ENCODE measurements around the gene NDRG4. TPM values are rescaled to one million over a fixed set of nuclear protein-coding genes. Genes with fewer than 3 reads are reported as not detected.

Gene NDRG4
- total RNA-seq, 1 donor from 2014 or later = 8.7 TPM

- H3K4me3 Mint-ChIP-seq (ENCODE audit: unreplicated experiment) = peak overlapping the region; percentile 52
- H3K27me3 Mint-ChIP-seq (ENCODE audit: low read depth) = peaks cover 2% of the 10 kb centered on the region
Observed at GRCh38 chr16:58495521-58496331, 4.2 kb upstream of the NDRG4 start.

GRCh38 chr16:58497468-58497867 lies 2.5 kb upstream of the NDRG4 start:
- Mint-ChIP-seq H3K9me3 (ENCODE audit: low read depth) (no peaks in the 10 kb centered on the region), H3K4me1 (ENCODE audit: low read depth) (peaks cover 27% of the 10 kb centered on the region)
- no peak for DNase-seq (ENCODE audit: low spot score)

More at GRCh38 chr16:58495521-58496331, 4.2 kb upstream of the NDRG4 start:
- no peak for TF ChIP-seq CTCF (IDR thresholded peaks at IDR 0.05)
- Mint-ChIP-seq H3K4me1 (ENCODE audit: low read depth) (peaks cover 20% of the 10 kb centered on the region), H3K9me3 (ENCODE audit: low read depth) (no peaks in the 10 kb centered on the region), H3K27ac (ENCODE audit: unreplicated experiment) (peak overlapping the region; percentile 90), H3K36me3 (ENCODE audit: low read depth) (no peaks in the 10 kb centered on the region)
- peak; percentile 75 for DNase-seq (ENCODE audit: low spot score)

GRCh38 chr16:58497935-58498334 lies 2.0 kb upstream of the NDRG4 start:
- Mint-ChIP-seq H3K9me3 (ENCODE audit: low read depth) (no peaks in the 10 kb centered on the region), H3K36me3 (ENCODE audit: low read depth) (no peaks in the 10 kb centered on the region), H3K27ac (ENCODE audit: unreplicated experiment) (no peak overlapping the region), H3K27me3 (ENCODE audit: low read depth) (peaks cover 2% of the 10 kb centered on the region), H3K4me1 (ENCODE audit: low read depth) (peaks cover 27% of the 10 kb centered on the region), H3K4me3 (ENCODE audit: unreplicated experiment) (no peak overlapping the region)
- peak; percentile 57 for DNase-seq (ENCODE audit: low spot score)
- no peak for TF ChIP-seq CTCF (IDR thresholded peaks at IDR 0.05)

More at GRCh38 chr16:58497468-58497867, 2.5 kb upstream of the NDRG4 start:
- H3K27ac Mint-ChIP-seq (ENCODE audit: unreplicated experiment) = no peak overlapping the region
- H3K27me3 Mint-ChIP-seq (ENCODE audit: low read depth) = peaks cover 2% of the 10 kb centered on the region
- no peak for TF ChIP-seq CTCF (IDR thresholded peaks at IDR 0.05)
- no peaks in the 10 kb centered on the region for H3K36me3 Mint-ChIP-seq (ENCODE audit: low read depth)
- H3K4me3 Mint-ChIP-seq (ENCODE audit: unreplicated experiment) = no peak overlapping the region

- H3K36me3 Mint-ChIP-seq (ENCODE audit: low read depth) = no peaks in the 10 kb centered on the region
- peak; percentile 81 for DNase-seq (ENCODE audit: low spot score)
- no peak overlapping the region for H3K4me3 Mint-ChIP-seq (ENCODE audit: unreplicated experiment)
- H3K9me3 Mint-ChIP-seq (ENCODE audit: low read depth) = no peaks in the 10 kb centered on the region
- no peak overlapping the region for H3K27ac Mint-ChIP-seq (ENCODE audit: unreplicated experiment)
- no peak for TF ChIP-seq CTCF (IDR thresholded peaks at IDR 0.05)
- H3K4me1 Mint-ChIP-seq (ENCODE audit: low read depth) = peaks cover 27% of the 10 kb centered on the region
- no peaks in the 10 kb centered on the region for H3K27me3 Mint-ChIP-seq (ENCODE audit: low read depth)
Observed at GRCh38 chr16:58498341-58499091, 1.4 kb upstream of the NDRG4 start.

- Mint-ChIP-seq H3K27me3 (ENCODE audit: low read depth) (no peaks in the 10 kb centered on the region), H3K27ac (ENCODE audit: unreplicated experiment) (no peak overlapping the region), H3K9me3 (ENCODE audit: low read depth) (no peaks in the 10 kb centered on the region), H3K4me3 (ENCODE audit: unreplicated experiment) (no peak overlapping the region), H3K4me1 (ENCODE audit: low read depth) (peaks cover 27% of the 10 kb centered on the region), H3K36me3 (ENCODE audit: low read depth) (no peaks in the 10 kb centered on the region)
- peak; percentile 79 for DNase-seq (ENCODE audit: low spot score)
- no peak for TF ChIP-seq CTCF (IDR thresholded peaks at IDR 0.05)
Observed at GRCh38 chr16:58499092-58499511, 841 bp upstream of the NDRG4 start.
